Type B pancreatic cell (in vitro differentiated cells): Measurements from ENCODE around the gene IMMP2L. TPM values are rescaled to one million over a fixed set of nuclear protein-coding genes. Genes with fewer than 3 reads are reported as not detected.

Experiments used
- DNase-seq: peaks from one replicate; pipeline ENCODE4 v3.0.0; 2021; ENCODE audit warnings: mixed read lengths; ENCODE audit not compliant: unreplicated experiment; ENCODE audit errors: extremely low spot score
- H3K27ac Mint-ChIP-seq: 2 replicates; pipeline ENCODE4 v1.8.0; 2021; ENCODE audit warnings: mild to moderate bottlenecking, mixed read lengths
- H3K27me3 Mint-ChIP-seq: 2 replicates; pipeline ENCODE4 v1.8.0; 2021; ENCODE audit warnings: mixed read lengths
- H3K36me3 Mint-ChIP-seq: 2 replicates; pipeline ENCODE4 v1.8.0; 2021; ENCODE audit warnings: mixed read lengths
- H3K4me1 Mint-ChIP-seq: one replicate; pipeline ENCODE4 v1.8.0; 2021; ENCODE audit warnings: mixed read lengths; ENCODE audit not compliant: unreplicated experiment
- H3K4me3 Mint-ChIP-seq: 2 replicates; pipeline ENCODE4 v1.8.0; 2021; ENCODE audit warnings: mild to moderate bottlenecking, mixed read lengths
- H3K9me3 Mint-ChIP-seq: 2 replicates; pipeline ENCODE4 v1.8.0; 2021; ENCODE audit warnings: mixed read lengths
- CTCF ChIP-seq: fragments of 200-600 bp; sonication (generic); conservative IDR thresholded peaks from 2 replicates; pipeline ENCODE4 v1.5.0; 2021; ENCODE audit warnings: antibody characterized with exemption, mild to moderate bottlenecking
- total RNA-seq: library from RNA; stranded (reverse); gene quantifications from 2 replicates; pipeline ENCODE4 v1.2.1, GENCODE V29; 2021; ENCODE audit warnings: low replicate concordance

IMMP2L gene
- total RNA-seq, 1 donor from 2014 or later: 23.0 TPM

GRCh38 chr7:111113263-111114017, 448.9 kb downstream of the IMMP2L start:
- H3K27me3 Mint-ChIP-seq: no peaks in the 10 kb centered on the region

GRCh38 chr7:111112439-111112838, 449.9 kb downstream of the IMMP2L start:
- no peak for TF ChIP-seq CTCF
- Mint-ChIP-seq H3K4me3 (no peak overlapping the region), H3K27ac (no peak overlapping the region), H3K4me1 (peaks cover 7% of the 10 kb centered on the region), H3K9me3 (no peaks in the 10 kb centered on the region), H3K36me3 (peaks cover 3% of the 10 kb centered on the region), H3K27me3 (no peaks in the 10 kb centered on the region)
- DNase-seq: no peak

More at GRCh38 chr7:111113263-111114017, 448.9 kb downstream of the IMMP2L start:
- peaks cover 3% of the 10 kb centered on the region for H3K36me3 Mint-ChIP-seq
- no peaks in the 10 kb centered on the region for H3K9me3 Mint-ChIP-seq
- TF ChIP-seq CTCF: no peak
- DNase-seq: no peak
- no peak overlapping the region for H3K4me3 Mint-ChIP-seq
- H3K4me1 Mint-ChIP-seq: peaks cover 7% of the 10 kb centered on the region
- H3K27ac Mint-ChIP-seq: no peak overlapping the region

GRCh38 chr7:111108496-111108895, 453.8 kb downstream of the IMMP2L start:
- peaks cover 3% of the 10 kb centered on the region for H3K36me3 Mint-ChIP-seq
- no peaks in the 10 kb centered on the region for H3K27me3 Mint-ChIP-seq
- TF ChIP-seq CTCF: no peak
- no peak for DNase-seq
- peaks cover 5% of the 10 kb centered on the region for H3K4me1 Mint-ChIP-seq
- H3K27ac Mint-ChIP-seq: no peak overlapping the region
- no peaks in the 10 kb centered on the region for H3K9me3 Mint-ChIP-seq
- no peak overlapping the region for H3K4me3 Mint-ChIP-seq

GRCh38 chr7:111108000-111108399, 454.3 kb downstream of the IMMP2L start:
- no peaks in the 10 kb centered on the region for H3K27me3 Mint-ChIP-seq
- no peak for TF ChIP-seq CTCF
- H3K4me3 Mint-ChIP-seq: no peak overlapping the region
- H3K4me1 Mint-ChIP-seq: no peaks in the 10 kb centered on the region
- no peak overlapping the region for H3K27ac Mint-ChIP-seq
- H3K9me3 Mint-ChIP-seq: no peaks in the 10 kb centered on the region
- no peak for DNase-seq
- H3K36me3 Mint-ChIP-seq: peaks cover 3% of the 10 kb centered on the region

DNA sequence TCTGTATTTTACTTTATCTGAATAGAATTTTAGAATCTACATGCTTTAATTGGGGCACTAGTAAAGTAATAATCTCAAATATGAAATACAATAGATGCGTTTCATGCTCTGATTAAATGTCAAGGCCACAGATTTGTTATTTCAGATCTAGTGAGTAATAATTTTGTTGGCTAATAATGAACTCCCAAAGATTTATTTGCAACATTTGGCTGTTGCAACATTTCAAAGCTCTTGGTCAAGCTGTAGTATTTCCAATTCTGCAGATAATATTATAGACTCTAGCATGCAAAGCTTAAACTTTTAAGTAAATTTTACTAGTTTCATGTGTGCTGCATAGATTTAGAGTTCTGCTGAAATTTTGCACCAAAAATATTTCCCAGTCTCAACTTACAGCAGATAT, 454.7 kb downstream of the IMMP2L start:
- Mint-ChIP-seq H3K4me1 (no peaks in the 10 kb centered on the region), H3K27ac (no peak overlapping the region), H3K36me3 (peaks cover 3% of the 10 kb centered on the region), H3K9me3 (no peaks in the 10 kb centered on the region), H3K4me3 (no peak overlapping the region), H3K27me3 (no peaks in the 10 kb centered on the region)
- no peak for TF ChIP-seq CTCF
- no peak for DNase-seq
